OCI-LY3 (cell line): ENCODE data around the gene GLRA1.

Experiments used
- EZH2phosphoT487 ChIP-seq: fragments of 200-600 bp; shearing (Covaris generic); IDR thresholded peaks from 2 replicates; pipeline ENCODE4 v1.6.1; 2018; ENCODE audit warnings: antibody characterized with exemption, mixed run types, low read depth
- TF ChIP-seq, protein P1 (sequence below): fragments of 200-600, 300-600 bp; sonication (generic); IDR thresholded peaks from 2 replicates; pipeline ENCODE4 v1.5.1; 2014; ENCODE audit warnings: antibody characterized with exemption, low read length, low read depth

DNA sequence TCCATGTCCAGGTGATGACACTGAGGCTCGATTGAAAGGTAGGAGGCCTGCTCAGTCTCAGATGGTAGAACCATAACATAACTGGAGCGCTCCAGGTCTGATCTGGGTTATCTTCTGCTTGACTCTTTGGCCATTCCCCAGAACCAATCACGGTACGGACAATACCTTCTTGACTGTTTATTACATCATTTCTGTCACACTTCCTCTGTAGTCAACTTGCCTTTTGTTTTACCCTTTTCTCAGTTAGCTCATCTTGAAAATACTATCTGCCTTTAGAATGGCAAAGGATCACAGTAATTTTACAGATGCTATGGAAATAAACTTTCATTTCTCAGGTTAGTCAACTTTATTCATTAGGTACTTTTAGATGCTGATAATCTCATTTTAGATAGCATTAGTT, 22.4 kb downstream of the GLRA1 start:
- TF ChIP-seq, protein P1, sequence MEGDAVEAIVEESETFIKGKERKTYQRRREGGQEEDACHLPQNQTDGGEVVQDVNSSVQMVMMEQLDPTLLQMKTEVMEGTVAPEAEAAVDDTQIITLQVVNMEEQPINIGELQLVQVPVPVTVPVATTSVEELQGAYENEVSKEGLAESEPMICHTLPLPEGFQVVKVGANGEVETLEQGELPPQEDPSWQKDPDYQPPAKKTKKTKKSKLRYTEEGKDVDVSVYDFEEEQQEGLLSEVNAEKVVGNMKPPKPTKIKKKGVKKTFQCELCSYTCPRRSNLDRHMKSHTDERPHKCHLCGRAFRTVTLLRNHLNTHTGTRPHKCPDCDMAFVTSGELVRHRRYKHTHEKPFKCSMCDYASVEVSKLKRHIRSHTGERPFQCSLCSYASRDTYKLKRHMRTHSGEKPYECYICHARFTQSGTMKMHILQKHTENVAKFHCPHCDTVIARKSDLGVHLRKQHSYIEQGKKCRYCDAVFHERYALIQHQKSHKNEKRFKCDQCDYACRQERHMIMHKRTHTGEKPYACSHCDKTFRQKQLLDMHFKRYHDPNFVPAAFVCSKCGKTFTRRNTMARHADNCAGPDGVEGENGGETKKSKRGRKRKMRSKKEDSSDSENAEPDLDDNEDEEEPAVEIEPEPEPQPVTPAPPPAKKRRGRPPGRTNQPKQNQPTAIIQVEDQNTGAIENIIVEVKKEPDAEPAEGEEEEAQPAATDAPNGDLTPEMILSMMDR, result no peak
- TF ChIP-seq EZH2phosphoT487, result no peak
